Endothelial cell of umbilical vein (primary cell): ENCODE measurements around the gene RTL10.

Source experiments
- CTCF ChIP-seq, 2 donors: IDR thresholded peaks; 1 replicate in 1 of 2; 2 replicates in 1 of 2; pipeline ENCODE4 v1.5.1; 2011; ENCODE audit warnings: low read length in 2 of 2, mild to moderate bottlenecking in 2 of 2, moderate library complexity in 2 of 2, control low read depth in 1 of 2, inconsistent platforms in 1 of 2, low read depth in 1 of 2; ENCODE audit not compliant: insufficient read depth in 1 of 2; ENCODE audit errors: extremely low read depth in 1 of 2
- EZH2 ChIP-seq: IDR thresholded peaks from 2 replicates; pipeline ENCODE4 v1.6.1; 2012; ENCODE audit warnings: borderline replicate concordance, low read depth, mild to moderate bottlenecking, moderate library complexity, low read length, inconsistent platforms; ENCODE audit not compliant: severe bottlenecking
- FOS ChIP-seq: IDR thresholded peaks from 2 replicates; pipeline ENCODE4 v1.6.1; 2011; ENCODE audit warnings: mild to moderate bottlenecking, low read length, moderate library complexity, borderline replicate concordance; ENCODE audit not compliant: insufficient read depth
- JUN ChIP-seq: IDR thresholded peaks from 2 replicates; pipeline ENCODE4 v1.6.1; 2011; ENCODE audit warnings: borderline replicate concordance, low read depth; ENCODE audit not compliant: insufficient read length, insufficient read depth
- POLR2A ChIP-seq: IDR thresholded peaks from 2 replicates; pipeline ENCODE4 v1.6.1; 2012; ENCODE audit warnings: low read depth, mild to moderate bottlenecking, control low read depth, low read length

GRCh38 chr22:19871023-19871844 is 16.6 kb upstream of the RTL10 start:
- no peak for TF ChIP-seq POLR2A
- no peak for TF ChIP-seq CTCF (IDR thresholded peaks at IDR 0.05; ENCODE audit: extremely low read depth in 1 of 2, insufficient read depth in 1 of 2, low read depth in 1 of 2, low read length in 2 of 2)
- no peak for TF ChIP-seq JUN
- TF ChIP-seq FOS = no peak
- no peak for TF ChIP-seq EZH2
